GM12872 (cell line): ENCODE results near the gene YARS1.

ENCODE experiments used
- CTCF ChIP-seq: IDR thresholded peaks from 3 replicates; pipeline ENCODE4 v1.5.1; 2011; ENCODE audit warnings: low read depth, mild to moderate bottlenecking, low read length, moderate library complexity; ENCODE audit not compliant: insufficient read depth

The YARS1 gene

GRCh38 chr1:32774464-32774808 is 42.7 kb downstream of the YARS1 start:
- no peak for TF ChIP-seq CTCF

GRCh38 chr1:32773764-32774463 is 43.2 kb downstream of the YARS1 start:
- no peak for TF ChIP-seq CTCF

GRCh38 chr1:32773018-32773763 is 44.0 kb downstream of the YARS1 start:
- TF ChIP-seq CTCF = peak; percentile 97

- TF ChIP-seq CTCF = no peak
Measured at GRCh38 chr1:32772281-32773017, 44.7 kb downstream of the YARS1 start.

GRCh38 chr1:32771561-32772280 is 45.4 kb downstream of the YARS1 start:
- no peak for TF ChIP-seq CTCF

GRCh38 chr1:32770741-32771548 is 46.2 kb downstream of the YARS1 start:
- TF ChIP-seq CTCF = no peak
